22Rv1 (cell line): ENCODE results near the gene LAMTOR2.

Source experiments
- ZFX ChIP-seq: fragments of 450-650 bp; IDR thresholded peaks from 2 replicates; pipeline ENCODE4 v1.6.1; 2017; ENCODE audit warnings: antibody characterized with exemption, borderline replicate concordance
- TF ChIP-seq, protein P1 (sequence below): fragments of 450-650 bp; IDR thresholded peaks from 2 replicates; pipeline ENCODE4 v1.5.1; 2017; ENCODE audit warnings: mild to moderate bottlenecking

DNA sequence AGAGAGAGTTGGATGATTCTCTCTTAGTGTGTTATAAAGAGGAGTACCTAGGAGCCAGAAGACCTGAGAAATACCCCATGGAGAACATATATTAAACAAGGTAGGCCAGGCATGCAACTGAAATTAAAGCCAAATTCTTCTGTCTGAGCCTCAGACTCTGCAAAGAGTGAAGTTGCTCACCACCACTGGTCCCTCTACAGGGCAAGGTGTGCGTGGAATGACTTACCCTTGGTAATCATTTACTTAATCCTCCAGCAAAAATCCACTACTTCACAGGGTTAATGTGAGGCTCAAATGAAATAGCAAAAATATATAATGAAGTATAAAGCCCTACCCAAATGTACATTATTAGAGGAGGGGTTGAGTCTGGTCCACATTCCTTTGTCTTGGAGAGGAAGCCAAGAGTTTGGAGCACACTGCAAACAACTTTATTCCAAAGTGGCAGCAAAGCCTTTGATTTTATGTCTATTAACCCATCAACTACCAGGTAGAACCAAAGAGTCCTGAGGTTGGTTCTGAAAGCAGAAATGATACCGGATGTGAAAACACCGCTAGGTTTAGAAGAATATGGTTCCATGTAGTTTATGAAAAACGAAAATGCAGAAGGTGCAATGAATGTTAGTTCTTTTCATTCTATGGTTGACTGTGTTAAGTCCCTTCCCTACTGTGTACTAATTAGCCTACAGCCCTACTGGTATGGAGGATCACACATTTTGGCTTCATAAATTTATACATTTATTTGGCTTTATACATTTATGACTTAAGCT lies 42.3 kb upstream of the LAMTOR2 start:
- TF ChIP-seq, protein P1, sequence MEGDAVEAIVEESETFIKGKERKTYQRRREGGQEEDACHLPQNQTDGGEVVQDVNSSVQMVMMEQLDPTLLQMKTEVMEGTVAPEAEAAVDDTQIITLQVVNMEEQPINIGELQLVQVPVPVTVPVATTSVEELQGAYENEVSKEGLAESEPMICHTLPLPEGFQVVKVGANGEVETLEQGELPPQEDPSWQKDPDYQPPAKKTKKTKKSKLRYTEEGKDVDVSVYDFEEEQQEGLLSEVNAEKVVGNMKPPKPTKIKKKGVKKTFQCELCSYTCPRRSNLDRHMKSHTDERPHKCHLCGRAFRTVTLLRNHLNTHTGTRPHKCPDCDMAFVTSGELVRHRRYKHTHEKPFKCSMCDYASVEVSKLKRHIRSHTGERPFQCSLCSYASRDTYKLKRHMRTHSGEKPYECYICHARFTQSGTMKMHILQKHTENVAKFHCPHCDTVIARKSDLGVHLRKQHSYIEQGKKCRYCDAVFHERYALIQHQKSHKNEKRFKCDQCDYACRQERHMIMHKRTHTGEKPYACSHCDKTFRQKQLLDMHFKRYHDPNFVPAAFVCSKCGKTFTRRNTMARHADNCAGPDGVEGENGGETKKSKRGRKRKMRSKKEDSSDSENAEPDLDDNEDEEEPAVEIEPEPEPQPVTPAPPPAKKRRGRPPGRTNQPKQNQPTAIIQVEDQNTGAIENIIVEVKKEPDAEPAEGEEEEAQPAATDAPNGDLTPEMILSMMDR = no peak
- TF ChIP-seq ZFX = no peak
